Neural cell (in vitro differentiated cells): ENCODE measurements around the gene ZNF527. TPM values are rescaled to one million over a fixed set of nuclear protein-coding genes. Genes with fewer than 3 reads are reported as not detected.

Experiments
- H2AFZ ChIP-seq: fragments of 200-600, 300-800 bp; sonication (generic), shearing (Covaris generic); 2 replicates; pipeline ENCODE4 v1.6.0; 2014; ENCODE audit warnings: low read depth, mild to moderate bottlenecking, antibody characterized with exemption, low read length, moderate library complexity
- H3F3A ChIP-seq: fragments of 200-600 bp; shearing (Covaris generic); 2 replicates; pipeline ENCODE4 v1.6.1; 2016; ENCODE audit warnings: mild to moderate bottlenecking, moderate library complexity, mixed read lengths, antibody characterized with exemption, low read length; ENCODE audit not compliant: insufficient read depth, poor library complexity, severe bottlenecking
- H3K27ac ChIP-seq: fragments of 200-600, 300-800 bp; sonication (generic), shearing (Covaris generic); 2 replicates; pipeline ENCODE4 v1.5.1; 2014; ENCODE audit warnings: mild to moderate bottlenecking, low read length, moderate library complexity
- H3K27me3 ChIP-seq: fragments of 300-800, 200-600 bp; sonication (generic), shearing (Covaris generic); 2 replicates; pipeline ENCODE4 v1.6.0; 2014; ENCODE audit warnings: mild to moderate bottlenecking, low read depth, low read length, moderate library complexity; ENCODE audit not compliant: insufficient read depth
- H3K36me3 ChIP-seq: fragments of 300-800, 200-600 bp; sonication (generic), shearing (Covaris generic); 2 replicates; pipeline ENCODE4 v1.5.1; 2014; ENCODE audit warnings: mild to moderate bottlenecking, antibody characterized with exemption, low read length, moderate library complexity; ENCODE audit not compliant: insufficient read depth
- H3K4me2 ChIP-seq: fragments of 300-800, 200-600 bp; sonication (generic), shearing (Covaris generic); 2 replicates; pipeline ENCODE4 v1.6.0; 2014; ENCODE audit warnings: mild to moderate bottlenecking, low read length
- H3K4me3 ChIP-seq: fragments of 300-800, 200-600 bp; sonication (generic), shearing (Covaris generic); 2 replicates; pipeline ENCODE4 v1.5.1; 2014; ENCODE audit warnings: mild to moderate bottlenecking, low read length, moderate library complexity
- H3K79me2 ChIP-seq: fragments of 200-600 bp; shearing (Covaris generic); replicated peaks from 2 replicates; pipeline ENCODE4 v1.6.0; 2014; ENCODE audit warnings: mild to moderate bottlenecking, low read length, moderate library complexity; ENCODE audit not compliant: insufficient read depth
- H3K9ac ChIP-seq: fragments of 300-800, 200-600 bp; sonication (generic), shearing (Covaris generic); 2 replicates; pipeline ENCODE4 v1.6.1; 2016; ENCODE audit warnings: mild to moderate bottlenecking, low read length, mixed read lengths
- H3K9me2 ChIP-seq: fragments of 200-600 bp; shearing (Covaris generic); 2 replicates; pipeline ENCODE4 v1.6.1; 2016; ENCODE audit warnings: mild to moderate bottlenecking, low read length, mixed read lengths; ENCODE audit not compliant: insufficient read depth
- H3K9me3 ChIP-seq: fragments of 200-600, 300-800 bp; sonication (generic), shearing (Covaris generic); 2 replicates; pipeline ENCODE4 v1.6.1; 2016; ENCODE audit warnings: mild to moderate bottlenecking, mixed run types, low read length, moderate library complexity, mixed read lengths
- H4K20me1 ChIP-seq: fragments of 200-600 bp; shearing (Covaris generic); 2 replicates; pipeline ENCODE4 v1.6.1; 2016; ENCODE audit warnings: mild to moderate bottlenecking, mixed run types; ENCODE audit not compliant: insufficient read depth
- EP300 ChIP-seq: fragments of 450-650 bp; conservative IDR thresholded peaks from 2 replicates; pipeline ENCODE4 v1.6.1; 2014; ENCODE audit warnings: antibody characterized with exemption, mild to moderate bottlenecking, moderate library complexity; ENCODE audit not compliant: poor library complexity, severe bottlenecking
- EZH2 ChIP-seq: fragments of 200-600, 300-800 bp; shearing (Covaris generic), sonication (generic); IDR thresholded peaks from 2 replicates; pipeline ENCODE4 v1.6.1; 2014; ENCODE audit warnings: antibody characterized with exemption, low read length, borderline replicate concordance, mild to moderate bottlenecking; ENCODE audit not compliant: insufficient read depth, poor library complexity, severe bottlenecking
- MXI1 ChIP-seq: fragments of 450-650 bp; conservative IDR thresholded peaks from 2 replicates; pipeline ENCODE4 v1.6.1; 2014; ENCODE audit warnings: antibody characterized with exemption, mild to moderate bottlenecking; ENCODE audit not compliant: poor library complexity, severe bottlenecking
- POLR2AphosphoS5 ChIP-seq: IDR thresholded peaks from 2 replicates; pipeline ENCODE4 v1.6.1; 2012
- RAD21 ChIP-seq: fragments of 450-650 bp; conservative IDR thresholded peaks from 2 replicates; pipeline ENCODE4 v1.6.1; 2014; ENCODE audit warnings: antibody characterized with exemption, mild to moderate bottlenecking, moderate library complexity
- REST ChIP-seq: IDR thresholded peaks from 2 replicates; pipeline ENCODE4 v1.6.1; 2012; ENCODE audit warnings: borderline replicate concordance
- SMC3 ChIP-seq: fragments of 450-650 bp; conservative IDR thresholded peaks from 2 replicates; pipeline ENCODE4 v1.6.1; 2014; ENCODE audit warnings: antibody characterized with exemption, mild to moderate bottlenecking, moderate library complexity; ENCODE audit not compliant: poor library complexity
- TAF1 ChIP-seq: IDR thresholded peaks from 2 replicates; pipeline ENCODE4 v1.6.1; 2012; ENCODE audit warnings: low read depth
- polyA plus RNA-seq: library from polyadenylated mRNA; depleted of rRNA; stranded (reverse); fragments of >200 nt; gene quantifications from 2 replicates; pipeline ENCODE4 v1.2.3, GENCODE V29; 2014
- TF ChIP-seq, protein P1 (sequence below): fragments of 450-650 bp; IDR thresholded peaks from 2 replicates; pipeline ENCODE4 v1.5.1; 2014; ENCODE audit warnings: antibody characterized with exemption, mild to moderate bottlenecking, moderate library complexity; ENCODE audit not compliant: poor library complexity, severe bottlenecking

The ZNF527 gene
- polyA plus RNA-seq, 1 donor from 2014 or later, result 13.6 TPM

DNA sequence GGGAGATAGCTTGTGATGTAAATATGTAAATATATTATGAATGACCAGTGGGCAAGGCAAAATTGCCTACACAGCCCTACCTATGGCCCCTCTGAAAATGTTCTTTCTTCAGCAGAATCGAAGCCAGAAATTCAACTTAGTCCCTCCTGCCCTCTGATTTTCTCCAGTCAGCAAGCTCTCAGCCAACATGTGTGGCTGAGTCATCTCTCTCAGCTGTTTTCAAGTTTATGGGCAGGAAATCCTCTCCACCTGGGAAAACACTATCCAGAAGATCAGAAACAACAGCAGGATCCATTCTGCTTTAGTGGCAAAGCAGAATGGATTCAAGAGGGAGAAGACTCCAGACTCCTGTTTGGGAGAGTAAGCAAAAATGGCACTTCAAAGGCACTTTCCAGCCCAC is 8.9 kb upstream of the ZNF527 start:
- no peaks in the 10 kb centered on the region for H3K9me3 ChIP-seq
- H3K36me3 ChIP-seq, result peaks cover 21% of the 10 kb centered on the region
- no peaks in the 10 kb centered on the region for H3K79me2 ChIP-seq

DNA sequence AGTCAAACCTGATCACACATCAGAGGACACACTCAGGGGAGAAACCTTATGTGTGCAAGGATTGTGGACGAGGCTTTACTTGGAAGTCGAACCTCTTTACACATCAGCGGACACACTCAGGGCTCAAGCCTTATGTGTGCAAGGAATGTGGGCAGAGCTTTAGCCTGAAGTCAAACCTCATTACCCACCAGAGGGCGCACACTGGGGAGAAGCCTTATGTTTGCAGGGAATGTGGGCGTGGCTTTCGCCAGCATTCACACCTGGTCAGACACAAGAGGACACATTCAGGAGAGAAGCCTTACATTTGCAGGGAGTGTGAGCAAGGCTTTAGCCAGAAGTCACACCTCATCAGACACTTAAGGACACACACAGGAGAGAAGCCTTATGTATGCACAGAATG is 8.2 kb upstream of the ZNF527 start:
- Histone ChIP-seq H3K27ac (no peak overlapping the region), H2AFZ (no peak overlapping the region), H4K20me1 (no peaks in the 10 kb centered on the region), H3K27me3 (no peaks in the 10 kb centered on the region), H3K9me3 (no peaks in the 10 kb centered on the region), H3K36me3 (peaks cover 21% of the 10 kb centered on the region), H3K9ac (no peak overlapping the region), H3K4me3 (no peak overlapping the region), H3K79me2 (no peaks in the 10 kb centered on the region), H3F3A (no peaks in the 10 kb centered on the region), H3K4me2 (no peak overlapping the region), H3K9me2 (no peaks in the 10 kb centered on the region)
- TF ChIP-seq POLR2AphosphoS5 (no peak), TAF1 (no peak), EZH2 (no peak), SMC3 (no peak), REST (no peak), EP300 (no peak), MXI1 (no peak), RAD21 (no peak)

More for the DNA sequence above, 8.9 kb upstream of the ZNF527 start:
- H3K9ac ChIP-seq, result no peak overlapping the region
- no peaks in the 10 kb centered on the region for H3K9me2 ChIP-seq
- no peaks in the 10 kb centered on the region for H3F3A ChIP-seq
- H3K27me3 ChIP-seq, result no peaks in the 10 kb centered on the region
- H3K4me3 ChIP-seq, result no peak overlapping the region
- no peak for TF ChIP-seq SMC3
- TF ChIP-seq RAD21, result no peak
- no peak for TF ChIP-seq EP300
- TF ChIP-seq POLR2AphosphoS5, result no peak
- TF ChIP-seq EZH2, result no peak
- no peak for TF ChIP-seq REST
- TF ChIP-seq, protein P1, sequence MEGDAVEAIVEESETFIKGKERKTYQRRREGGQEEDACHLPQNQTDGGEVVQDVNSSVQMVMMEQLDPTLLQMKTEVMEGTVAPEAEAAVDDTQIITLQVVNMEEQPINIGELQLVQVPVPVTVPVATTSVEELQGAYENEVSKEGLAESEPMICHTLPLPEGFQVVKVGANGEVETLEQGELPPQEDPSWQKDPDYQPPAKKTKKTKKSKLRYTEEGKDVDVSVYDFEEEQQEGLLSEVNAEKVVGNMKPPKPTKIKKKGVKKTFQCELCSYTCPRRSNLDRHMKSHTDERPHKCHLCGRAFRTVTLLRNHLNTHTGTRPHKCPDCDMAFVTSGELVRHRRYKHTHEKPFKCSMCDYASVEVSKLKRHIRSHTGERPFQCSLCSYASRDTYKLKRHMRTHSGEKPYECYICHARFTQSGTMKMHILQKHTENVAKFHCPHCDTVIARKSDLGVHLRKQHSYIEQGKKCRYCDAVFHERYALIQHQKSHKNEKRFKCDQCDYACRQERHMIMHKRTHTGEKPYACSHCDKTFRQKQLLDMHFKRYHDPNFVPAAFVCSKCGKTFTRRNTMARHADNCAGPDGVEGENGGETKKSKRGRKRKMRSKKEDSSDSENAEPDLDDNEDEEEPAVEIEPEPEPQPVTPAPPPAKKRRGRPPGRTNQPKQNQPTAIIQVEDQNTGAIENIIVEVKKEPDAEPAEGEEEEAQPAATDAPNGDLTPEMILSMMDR, result no peak
- TF ChIP-seq TAF1, result no peak
- no peak for TF ChIP-seq MXI1
- no peaks in the 10 kb centered on the region for H4K20me1 ChIP-seq
- no peak overlapping the region for H3K27ac ChIP-seq
- H2AFZ ChIP-seq, result no peak overlapping the region
- no peak overlapping the region for H3K4me2 ChIP-seq
